ENCODE results near the gene ATP5F1E. TPM values are rescaled to one million over a fixed set of nuclear protein-coding genes. Genes with fewer than 3 reads are reported as not detected.

Gene ATP5F1E
- polyA plus RNA-seq, 1 donor: 166 TPM

Other genes with a start within 250 kb of the ATP5F1E start
- 1.0 TPM for gene GNAS-AS1, start 181.4 kb downstream of the ATP5F1E start, polyA plus RNA-seq (ENCODE audit: insufficient read length)
- 1,874 TPM for gene GNAS, start 179.6 kb downstream of the ATP5F1E start, polyA plus RNA-seq (ENCODE audit: insufficient read length)
- gene NELFCD, start 51.1 kb downstream of the ATP5F1E start, polyA plus RNA-seq (ENCODE audit: insufficient read length): 162 TPM
- 65.2 TPM for gene CTSZ, start 25.1 kb downstream of the ATP5F1E start, polyA plus RNA-seq (ENCODE audit: insufficient read length)
- 1.3 TPM for gene TUBB1, start 12.9 kb downstream of the ATP5F1E start, polyA plus RNA-seq (ENCODE audit: insufficient read length)
- gene PRELID3B, start 10.5 kb upstream of the ATP5F1E start, polyA plus RNA-seq (ENCODE audit: insufficient read length): 75.9 TPM
- gene ZNF831, start 131.5 kb upstream of the ATP5F1E start, polyA plus RNA-seq (ENCODE audit: insufficient read length): 0.15 TPM